Loucy (cell line): ENCODE measurements around the gene IRX3.

Experiments
- EZH2phosphoT487 ChIP-seq: fragments of 200-600 bp; IDR thresholded peaks from 2 replicates; pipeline ENCODE4 v1.6.1; 2018; ENCODE audit warnings: antibody characterized with exemption, mild to moderate bottlenecking, moderate library complexity, borderline replicate concordance
- TF ChIP-seq, protein P1 (sequence below): fragments of 200-600 bp; sonication (generic); conservative IDR thresholded peaks from 2 replicates; pipeline ENCODE4 v1.5.1; 2014; ENCODE audit warnings: mild to moderate bottlenecking, antibody characterized with exemption, low read length

DNA sequence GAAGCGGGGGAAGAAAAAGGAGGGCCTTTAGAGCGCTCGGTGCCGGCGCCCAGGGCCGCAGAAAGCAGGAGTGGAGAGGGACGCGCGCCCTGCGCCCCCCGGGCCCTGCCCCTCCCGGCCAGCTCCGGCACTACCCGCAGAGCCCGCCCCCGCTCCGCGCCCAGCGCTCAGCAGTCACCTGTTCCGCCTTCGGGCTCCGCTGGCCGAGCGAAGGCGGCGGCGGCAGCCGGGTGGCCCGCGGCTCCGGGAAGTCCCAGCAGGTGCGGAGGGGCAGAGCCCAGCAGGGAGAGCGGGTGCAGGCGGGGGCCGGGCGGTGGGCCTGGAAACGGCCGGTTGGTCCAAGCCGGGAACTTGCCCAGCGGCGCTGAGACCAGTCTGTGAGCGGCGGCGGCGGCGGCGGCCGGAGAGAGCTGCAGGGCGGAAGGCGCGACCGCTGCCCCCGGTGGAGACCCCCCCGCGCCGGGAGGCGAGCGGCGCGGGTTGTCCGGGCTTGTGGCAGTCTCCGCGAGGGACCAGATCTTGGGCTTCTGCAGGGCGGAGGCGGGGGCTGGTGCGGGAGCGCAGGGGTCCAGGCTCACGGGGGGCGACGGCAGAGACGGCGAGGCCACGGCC lies 2.2 kb downstream of the IRX3 start:
- TF ChIP-seq, protein P1, sequence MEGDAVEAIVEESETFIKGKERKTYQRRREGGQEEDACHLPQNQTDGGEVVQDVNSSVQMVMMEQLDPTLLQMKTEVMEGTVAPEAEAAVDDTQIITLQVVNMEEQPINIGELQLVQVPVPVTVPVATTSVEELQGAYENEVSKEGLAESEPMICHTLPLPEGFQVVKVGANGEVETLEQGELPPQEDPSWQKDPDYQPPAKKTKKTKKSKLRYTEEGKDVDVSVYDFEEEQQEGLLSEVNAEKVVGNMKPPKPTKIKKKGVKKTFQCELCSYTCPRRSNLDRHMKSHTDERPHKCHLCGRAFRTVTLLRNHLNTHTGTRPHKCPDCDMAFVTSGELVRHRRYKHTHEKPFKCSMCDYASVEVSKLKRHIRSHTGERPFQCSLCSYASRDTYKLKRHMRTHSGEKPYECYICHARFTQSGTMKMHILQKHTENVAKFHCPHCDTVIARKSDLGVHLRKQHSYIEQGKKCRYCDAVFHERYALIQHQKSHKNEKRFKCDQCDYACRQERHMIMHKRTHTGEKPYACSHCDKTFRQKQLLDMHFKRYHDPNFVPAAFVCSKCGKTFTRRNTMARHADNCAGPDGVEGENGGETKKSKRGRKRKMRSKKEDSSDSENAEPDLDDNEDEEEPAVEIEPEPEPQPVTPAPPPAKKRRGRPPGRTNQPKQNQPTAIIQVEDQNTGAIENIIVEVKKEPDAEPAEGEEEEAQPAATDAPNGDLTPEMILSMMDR, result no peak
- no peak for TF ChIP-seq EZH2phosphoT487
